ENCODE data around the gene AP1S2.

AP1S2 gene

DNA sequence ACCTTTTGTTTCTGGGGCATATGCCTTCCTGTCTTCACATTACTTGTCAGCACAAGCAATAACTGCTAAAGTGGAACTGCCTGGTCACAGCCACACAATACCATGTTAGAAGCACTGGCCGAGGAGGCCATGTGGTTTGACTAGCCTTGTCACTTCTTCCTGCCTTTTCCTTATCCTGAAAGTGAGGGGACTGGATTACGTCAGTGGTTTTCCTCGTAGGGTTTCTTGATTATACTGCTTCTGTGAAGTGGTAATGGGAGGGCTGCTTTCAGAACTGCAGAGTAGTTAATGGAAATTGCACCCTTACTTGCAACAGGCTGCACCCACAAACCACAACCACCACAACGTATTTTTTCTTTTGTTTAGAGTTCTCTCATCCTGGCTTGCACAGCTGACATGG, 37.7 kb downstream of the AP1S2 start:
- no peaks in the 10 kb centered on the region for H3K4me1 ChIP-seq (ENCODE audit: control insufficient read depth in 1 of 2, insufficient read depth in 2 of 2, low read length in 2 of 2)
- H3K79me2 ChIP-seq (ENCODE audit: control insufficient read depth, insufficient read depth, low read length, poor library complexity), result no peaks in the 10 kb centered on the region
- H3K4me3 ChIP-seq (ENCODE audit: low read depth, low read length), result no peak overlapping the region
- no peak overlapping the region for H2AFZ ChIP-seq (ENCODE audit: insufficient read depth, low read length, poor library complexity)
- no peaks in the 10 kb centered on the region for H3K27me3 ChIP-seq (ENCODE audit: insufficient read depth, low read length)
- H2AK5ac ChIP-seq (ENCODE audit: low read length), result no peak overlapping the region
- H3K9ac ChIP-seq (ENCODE audit: low read length), result no peak overlapping the region
- H3K9me3 ChIP-seq (ENCODE audit: insufficient read depth, low read depth, low read length), result no peaks in the 10 kb centered on the region
- H3K23ac ChIP-seq (ENCODE audit: low read length), result no peak overlapping the region
- no peak overlapping the region for H2BK5ac ChIP-seq (ENCODE audit: low read depth, low read length, poor library complexity)
- WGBS (ENCODE audit: extremely low coverage, insufficient coverage, insufficient read length), result no CpG with 5 or more reads among the region's 4 CpGs
- H4K8ac ChIP-seq (ENCODE audit: low read depth, low read length), result no peak overlapping the region
- no peak overlapping the region for H4K91ac ChIP-seq (ENCODE audit: low read depth, low read length)
- no peak for DNase-seq
- H4K12ac ChIP-seq (ENCODE audit: low read depth, low read length), result no peak overlapping the region
- no peak overlapping the region for H3K27ac ChIP-seq (ENCODE audit: low read depth, low read length)
- H2BK12ac ChIP-seq (ENCODE audit: low read length), result no peak overlapping the region
- no peak overlapping the region for H3K18ac ChIP-seq (ENCODE audit: low read length)
- H3K4ac ChIP-seq (ENCODE audit: low read depth, low read length), result no peak overlapping the region
- H3K14ac ChIP-seq (ENCODE audit: low read length), result no peak overlapping the region
- no peak overlapping the region for H3K4me2 ChIP-seq (ENCODE audit: low read length)
- H2BK120ac ChIP-seq (ENCODE audit: insufficient read depth, low read length, poor library complexity), result no peak overlapping the region
- peaks cover 0 to 2% of the 10 kb centered on the region in 2 experiments for H3K36me3 ChIP-seq (ENCODE audit: control insufficient read depth in 1 of 2, insufficient read depth in 2 of 2, low read length in 2 of 2)
- no peaks in the 10 kb centered on the region for H3K79me1 ChIP-seq (ENCODE audit: low read length)

DNA sequence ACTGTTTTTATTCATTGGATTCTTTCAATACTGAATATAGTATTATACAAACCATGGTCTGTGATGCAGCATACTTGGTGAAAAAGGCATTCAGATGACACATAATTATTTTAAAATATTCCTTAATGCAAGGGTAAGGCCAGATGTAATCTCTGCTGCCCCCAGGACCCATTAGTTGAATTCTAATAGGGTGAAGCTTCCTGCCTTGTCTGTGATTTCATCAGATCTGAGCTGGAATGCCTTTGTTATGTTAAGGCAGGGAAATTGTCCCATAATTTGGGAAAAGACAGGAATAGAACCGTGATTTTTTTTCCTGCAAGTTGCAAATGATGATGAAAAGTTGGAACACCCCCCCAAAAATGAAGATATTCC, 38.2 kb downstream of the AP1S2 start:
- Histone ChIP-seq H3K9ac (ENCODE audit: low read length) (no peak overlapping the region), H4K91ac (ENCODE audit: low read depth, low read length) (no peak overlapping the region), H3K14ac (ENCODE audit: low read length) (no peak overlapping the region), H2BK12ac (ENCODE audit: low read length) (no peak overlapping the region), H2AFZ (ENCODE audit: insufficient read depth, low read length, poor library complexity) (no peak overlapping the region), H3K4me1 (ENCODE audit: control insufficient read depth in 1 of 2, insufficient read depth in 2 of 2, low read length in 2 of 2) (no peaks in the 10 kb centered on the region), H3K79me2 (ENCODE audit: control insufficient read depth, insufficient read depth, low read length, poor library complexity) (no peaks in the 10 kb centered on the region), H3K23ac (ENCODE audit: low read length) (no peak overlapping the region), H3K9me3 (ENCODE audit: insufficient read depth, low read depth, low read length) (no peaks in the 10 kb centered on the region), H2BK120ac (ENCODE audit: insufficient read depth, low read length, poor library complexity) (no peak overlapping the region), H2BK5ac (ENCODE audit: low read depth, low read length, poor library complexity) (no peak overlapping the region), H3K27me3 (ENCODE audit: insufficient read depth, low read length) (no peaks in the 10 kb centered on the region), H3K18ac (ENCODE audit: low read length) (no peak overlapping the region), H3K36me3 (ENCODE audit: control insufficient read depth in 1 of 2, insufficient read depth in 2 of 2, low read length in 2 of 2) (peaks cover 2% of the 10 kb centered on the region in 2 experiments), H2AK5ac (ENCODE audit: low read length) (no peak overlapping the region), H3K4ac (ENCODE audit: low read depth, low read length) (no peak overlapping the region), H4K8ac (ENCODE audit: low read depth, low read length) (no peak overlapping the region), H3K4me3 (ENCODE audit: low read depth, low read length) (no peak overlapping the region), H3K27ac (ENCODE audit: low read depth, low read length) (no peak overlapping the region), H4K12ac (ENCODE audit: low read depth, low read length) (no peak overlapping the region), H3K4me2 (ENCODE audit: low read length) (no peak overlapping the region), H3K79me1 (ENCODE audit: low read length) (no peaks in the 10 kb centered on the region)
- DNase-seq, result peak in 1 of 2 donors; percentile 17
- no CpG with 5 or more reads among the region's 1 CpG for WGBS (ENCODE audit: extremely low coverage, insufficient coverage, insufficient read length)

DNA sequence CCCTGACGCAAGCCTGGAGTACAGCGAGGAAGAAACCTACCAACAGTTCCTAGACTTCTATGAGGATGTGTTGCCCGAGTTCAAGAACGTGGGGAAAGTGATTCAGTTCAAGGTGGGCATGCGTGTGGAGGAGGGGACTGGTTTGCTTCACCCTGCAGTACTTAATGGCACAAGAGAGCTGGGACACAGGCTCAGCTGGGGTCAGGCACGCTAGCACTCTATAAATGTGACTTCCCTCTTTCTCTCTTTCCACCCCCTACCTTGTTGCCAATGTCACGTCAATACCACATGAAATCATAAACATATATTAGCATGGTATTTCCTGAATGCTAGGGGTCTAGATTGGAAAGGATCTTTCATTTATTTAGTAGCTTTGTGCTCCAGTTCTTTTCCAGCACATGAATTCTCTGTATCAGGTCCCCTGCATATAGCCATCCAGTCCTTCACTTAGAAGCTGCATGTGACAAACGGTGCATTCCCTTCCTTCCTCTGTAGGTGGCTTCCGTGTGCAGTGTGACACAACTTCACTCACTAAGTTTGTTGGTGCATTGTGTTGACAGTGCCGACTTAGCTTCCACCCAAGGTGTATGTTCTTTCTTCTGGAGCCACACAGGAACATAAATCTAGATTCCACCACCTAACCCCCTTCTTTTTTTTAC, 38.7 kb downstream of the AP1S2 start:
- Histone ChIP-seq H3K27ac (ENCODE audit: low read depth, low read length) (no peak overlapping the region), H4K8ac (ENCODE audit: low read depth, low read length) (no peak overlapping the region), H2AK5ac (ENCODE audit: low read length) (no peak overlapping the region), H3K14ac (ENCODE audit: low read length) (no peak overlapping the region), H3K79me1 (ENCODE audit: low read length) (no peaks in the 10 kb centered on the region), H3K23ac (ENCODE audit: low read length) (no peak overlapping the region), H3K36me3 (ENCODE audit: control insufficient read depth in 1 of 2, insufficient read depth in 2 of 2, low read length in 2 of 2) (peaks cover 2 to 4% of the 10 kb centered on the region in 2 experiments), H2BK12ac (ENCODE audit: low read length) (no peak overlapping the region), H2AFZ (ENCODE audit: insufficient read depth, low read length, poor library complexity) (no peak overlapping the region), H3K18ac (ENCODE audit: low read length) (no peak overlapping the region), H4K91ac (ENCODE audit: low read depth, low read length) (no peak overlapping the region), H3K79me2 (ENCODE audit: control insufficient read depth, insufficient read depth, low read length, poor library complexity) (no peaks in the 10 kb centered on the region), H2BK5ac (ENCODE audit: low read depth, low read length, poor library complexity) (no peak overlapping the region), H3K9me3 (ENCODE audit: insufficient read depth, low read depth, low read length) (no peaks in the 10 kb centered on the region), H3K4me2 (ENCODE audit: low read length) (no peak overlapping the region), H3K9ac (ENCODE audit: low read length) (no peak overlapping the region), H3K4me3 (ENCODE audit: low read depth, low read length) (no peak overlapping the region), H3K27me3 (ENCODE audit: insufficient read depth, low read length) (no peaks in the 10 kb centered on the region), H2BK120ac (ENCODE audit: insufficient read depth, low read length, poor library complexity) (no peak overlapping the region), H3K4ac (ENCODE audit: low read depth, low read length) (no peak overlapping the region), H4K12ac (ENCODE audit: low read depth, low read length) (no peak overlapping the region), H3K4me1 (ENCODE audit: control insufficient read depth in 1 of 2, insufficient read depth in 2 of 2, low read length in 2 of 2) (no peaks in the 10 kb centered on the region)
- DNase-seq, result peak; percentile 20 to 55
- WGBS (ENCODE audit: extremely low coverage, insufficient coverage, insufficient read length), result no CpG with 5 or more reads among the region's 10 CpGs

DNA sequence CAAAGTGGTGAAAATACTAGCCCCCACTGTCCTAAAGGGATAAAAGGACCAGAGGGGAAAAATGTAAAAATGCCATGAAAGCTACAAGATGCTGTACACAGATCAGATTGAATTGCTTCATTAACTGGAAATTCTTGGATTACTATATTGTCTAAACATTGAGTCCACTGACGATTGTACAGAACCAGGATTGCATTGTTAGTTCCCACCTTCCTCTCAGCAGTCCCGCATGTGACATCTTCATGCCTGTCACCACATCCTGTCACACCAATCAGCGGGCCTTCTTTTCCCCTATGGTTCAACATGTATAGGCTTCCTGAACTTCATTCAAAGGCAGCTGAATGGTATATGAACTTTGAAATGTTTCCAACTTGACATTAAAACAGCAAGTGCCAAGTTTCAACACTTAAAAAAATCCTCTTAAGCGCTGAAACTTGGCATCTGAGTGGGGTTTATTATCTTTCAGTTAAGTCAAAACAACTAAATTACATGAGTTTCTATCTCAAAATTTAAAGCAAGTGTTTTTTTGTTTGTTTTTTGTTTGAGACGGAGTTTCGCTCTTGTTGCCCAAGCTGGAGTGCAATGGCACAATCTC, 39.7 kb downstream of the AP1S2 start:
- H3K36me3 ChIP-seq (ENCODE audit: control insufficient read depth in 1 of 2, insufficient read depth in 2 of 2, low read length in 2 of 2), result peaks cover 0 to 4% of the 10 kb centered on the region in 2 experiments
- no peaks in the 10 kb centered on the region for H3K79me2 ChIP-seq (ENCODE audit: control insufficient read depth, insufficient read depth, low read length, poor library complexity)
- no peak overlapping the region for H4K12ac ChIP-seq (ENCODE audit: low read depth, low read length)
- H3K79me1 ChIP-seq (ENCODE audit: low read length), result no peaks in the 10 kb centered on the region
- no peak overlapping the region for H3K9ac ChIP-seq (ENCODE audit: low read length)
- H2BK120ac ChIP-seq (ENCODE audit: insufficient read depth, low read length, poor library complexity), result no peak overlapping the region
- H3K27ac ChIP-seq (ENCODE audit: low read depth, low read length), result no peak overlapping the region
- no peak overlapping the region for H2BK12ac ChIP-seq (ENCODE audit: low read length)
- no peak overlapping the region for H2AFZ ChIP-seq (ENCODE audit: insufficient read depth, low read length, poor library complexity)
- no peak overlapping the region for H3K18ac ChIP-seq (ENCODE audit: low read length)
- H2BK5ac ChIP-seq (ENCODE audit: low read depth, low read length, poor library complexity), result no peak overlapping the region
- no peak overlapping the region for H4K8ac ChIP-seq (ENCODE audit: low read depth, low read length)
- WGBS (ENCODE audit: extremely low coverage, insufficient coverage, insufficient read length), result no CpG with 5 or more reads among the region's 6 CpGs
- H2AK5ac ChIP-seq (ENCODE audit: low read length), result no peak overlapping the region
- H3K23ac ChIP-seq (ENCODE audit: low read length), result no peak overlapping the region
- H4K91ac ChIP-seq (ENCODE audit: low read depth, low read length), result no peak overlapping the region
- H3K4me3 ChIP-seq (ENCODE audit: low read depth, low read length), result no peak overlapping the region
- H3K14ac ChIP-seq (ENCODE audit: low read length), result no peak overlapping the region
- no peak overlapping the region for H3K4ac ChIP-seq (ENCODE audit: low read depth, low read length)
- no peaks in the 10 kb centered on the region for H3K27me3 ChIP-seq (ENCODE audit: insufficient read depth, low read length)
- H3K9me3 ChIP-seq (ENCODE audit: insufficient read depth, low read depth, low read length), result no peaks in the 10 kb centered on the region
- DNase-seq, result no peak
- H3K4me1 ChIP-seq (ENCODE audit: control insufficient read depth in 1 of 2, insufficient read depth in 2 of 2, low read length in 2 of 2), result no peaks in the 10 kb centered on the region
- H3K4me2 ChIP-seq (ENCODE audit: low read length), result no peak overlapping the region

Measured in trophoblast cell (in vitro differentiated cells and primary cell).